Measurements from ENCODE around the gene MOB3C. TPM values are rescaled to one million over a fixed set of nuclear protein-coding genes. Genes with fewer than 3 reads are reported as not detected.

Gene MOB3C
- total and polyA plus RNA-seq, 10 of the 15 experiments (the other 5 are each of a cell fraction or from before 2014, with no cell fraction given), result 1.0 to 16.0 (median 9.4) TPM

GRCh38 chr1:46603858-46604549 lies 12.6 kb downstream of the MOB3C start, which contains the start of gene MKNK1 (continued):
- TF ChIP-seq REST (IDR thresholded peaks at IDR 0.05; ENCODE audit: low read depth, low read length) (no peak), TARDBP (IDR thresholded peaks at IDR 0.05; ENCODE audit: borderline replicate concordance) (0 out of 2 replicates have a peak, but pooled peaks have one; percentile 35), NR2C2 (IDR thresholded peaks at IDR 0.05; ENCODE audit: borderline replicate concordance, control insufficient read depth, insufficient read length, low read depth) (no peak), DPF2 (IDR thresholded peaks at IDR 0.05) (no peak), ZNF384 (IDR thresholded peaks at IDR 0.05; ENCODE audit: borderline replicate concordance, low read depth, low read length) (no peak), ZNF622 (IDR thresholded peaks at IDR 0.05) (no peak), POLR2AphosphoS2 (IDR thresholded peaks at IDR 0.05; ENCODE audit: low read depth, low read length) (peak; percentile 98), CHD1 (IDR thresholded peaks at IDR 0.05; ENCODE audit: low read depth, low read length) (no peak), PML (IDR thresholded peaks at IDR 0.05; ENCODE audit: low read length) (peak; percentile 91), MEF2A (IDR thresholded peaks at IDR 0.05; ENCODE audit: insufficient read depth, low read depth, low read length) (no peak), HDAC6 (IDR thresholded peaks at IDR 0.05; ENCODE audit: unreplicated experiment) (no peak), WRNIP1 (IDR thresholded peaks at IDR 0.05; ENCODE audit: borderline replicate concordance, low read depth, low read length) (no peak), EED (IDR thresholded peaks at IDR 0.05; ENCODE audit: low read depth) (no peak), FOXM1 (IDR thresholded peaks at IDR 0.05; ENCODE audit: low read depth, low read length) (no peak), RAD21 (IDR thresholded peaks at IDR 0.05; ENCODE audit: insufficient read depth, low read depth, low read length) (0 out of 2 replicates have a peak, but pooled peaks have one; percentile 2), ATF2 (IDR thresholded peaks at IDR 0.05; ENCODE audit: low read length) (no peak), USF1 (IDR thresholded peaks at IDR 0.05; ENCODE audit: borderline replicate concordance, extremely low read length, insufficient read depth, low read depth, low read length) (peak; percentile 14), SIN3A (IDR thresholded peaks at IDR 0.05; ENCODE audit: low read depth, low read length) (no peak; the same call in 1 of the 2 replicates), TBL1XR1 (IDR thresholded peaks at IDR 0.05; ENCODE audit: low read depth, low read length) (no peak), NRF1 (conservative IDR thresholded peaks at IDR 0.05; ENCODE audit: low read depth, low read length) (peak; percentile 92), SUZ12 (IDR thresholded peaks at IDR 0.05; ENCODE audit: unreplicated experiment) (no peak)
